HepG2 (cell line): Measurements from ENCODE around the gene ZNF414. TPM values are rescaled to one million over a fixed set of nuclear protein-coding genes. Genes with fewer than 3 reads are reported as not detected.

ENCODE experiments used
- ATF1 ChIP-seq: IDR thresholded peaks from 2 replicates; pipeline ENCODE4 v1.6.1; 2016; ENCODE audit warnings: mild to moderate bottlenecking, control low read depth
- CEBPG ChIP-seq: IDR thresholded peaks from 2 replicates; pipeline ENCODE4 v1.6.1; 2016
- GMEB1 ChIP-seq: sonication (generic); formaldehyde crosslinking; IDR thresholded peaks from 2 replicates; pipeline ENCODE4 v1.5.1; 2020; ENCODE audit warnings: missing genetic modification reagents, mild to moderate bottlenecking, borderline replicate concordance
- HMGXB3 ChIP-seq: sonication (generic); formaldehyde crosslinking; IDR thresholded peaks from 2 replicates; pipeline ENCODE4 v1.4.0; 2020; ENCODE audit warnings: missing genetic modification reagents, borderline replicate concordance
- HNF4G ChIP-seq, 2 experiments: sonication (generic) in 1 of 2; formaldehyde crosslinking in 1 of 2; IDR thresholded peaks; 2 replicates each; pipeline versions ENCODE4 v1.4.0 to v1.6.1; 2011 to 2020; ENCODE audit warnings: borderline replicate concordance in 2 of 2, low read depth in 2 of 2, mild to moderate bottlenecking in 2 of 2, low read length in 1 of 2, missing genetic modification reagents in 1 of 2, moderate library complexity in 1 of 2
- KDM6A ChIP-seq: IDR thresholded peaks from 2 replicates; pipeline ENCODE4 v1.6.1; 2016; ENCODE audit warnings: low read depth
- KLF12 ChIP-seq: sonication (generic); formaldehyde crosslinking; IDR thresholded peaks from 2 replicates; pipeline ENCODE4 v1.4.0; 2020; ENCODE audit warnings: missing genetic modification reagents, borderline replicate concordance
- NR2C2 ChIP-seq: sonication (generic); formaldehyde crosslinking; IDR thresholded peaks from 2 replicates; pipeline ENCODE4 v1.4.0; 2020; ENCODE audit warnings: missing genetic modification reagents, mild to moderate bottlenecking, moderate library complexity, borderline replicate concordance
- RXRB ChIP-seq: IDR thresholded peaks from 2 replicates; pipeline ENCODE4 v1.6.1; 2016; ENCODE audit warnings: borderline replicate concordance, missing genetic modification reagents, missing compliant biosample characterization
- SKI ChIP-seq: fragments of 450-650 bp; IDR thresholded peaks from one replicate; pipeline ENCODE4 v1.6.1; 2018; ENCODE audit warnings: mild to moderate bottlenecking; ENCODE audit not compliant: partially characterized antibody
- SP2 ChIP-seq: sonication (generic); formaldehyde crosslinking; IDR thresholded peaks from 2 replicates; pipeline ENCODE4 v1.5.1; 2020; ENCODE audit warnings: mild to moderate bottlenecking, missing genetic modification reagents
- YY1 ChIP-seq: IDR thresholded peaks from 2 replicates; pipeline ENCODE4 v1.6.1; 2011; ENCODE audit warnings: low read length, low read depth, moderate library complexity, mild to moderate bottlenecking; ENCODE audit not compliant: insufficient read depth, insufficient replicate concordance
- ZBTB3 ChIP-seq: sonication (generic); formaldehyde crosslinking; IDR thresholded peaks from 2 replicates; pipeline ENCODE4 v1.4.0; 2020; ENCODE audit warnings: low read depth, mild to moderate bottlenecking, moderate library complexity, missing genetic modification reagents, borderline replicate concordance
- ZKSCAN8 ChIP-seq: IDR thresholded peaks from 2 replicates; pipeline ENCODE4 v1.6.1; 2016; ENCODE audit warnings: borderline replicate concordance, missing genetic modification reagents, missing compliant biosample characterization
- ZNF234 ChIP-seq: sonication (generic); formaldehyde crosslinking; conservative IDR thresholded peaks from 2 replicates; pipeline ENCODE4 v1.5.1; 2020; ENCODE audit warnings: mild to moderate bottlenecking, missing genetic modification reagents
- ZNF670 ChIP-seq: sonication (generic); formaldehyde crosslinking; IDR thresholded peaks from 2 replicates; pipeline ENCODE4 v1.8.0; 2022; ENCODE audit warnings: mild to moderate bottlenecking, missing genetic modification reagents, borderline replicate concordance
- ZSCAN22 ChIP-seq: sonication (generic); formaldehyde crosslinking; IDR thresholded peaks from 2 replicates; pipeline ENCODE4 v1.4.0; 2020; ENCODE audit warnings: mild to moderate bottlenecking, missing genetic modification reagents
- ZSCAN31 ChIP-seq: sonication (generic); formaldehyde crosslinking; IDR thresholded peaks from 2 replicates; pipeline ENCODE4 v1.5.0; 2020; ENCODE audit warnings: low read depth, mild to moderate bottlenecking, missing genetic modification reagents
- polyA plus RNA-seq, 8 experiments: library from polyadenylated mRNA; depleted of rRNA in 3 of 8; stranded (reverse) in 7 of 8; unstranded in 1 of 8; fragments of >200 nt; fragmentation: Illumina TruSeq in 4 of 8; extraction: Trizol in 4 of 8; gene quantifications; 2 replicates each; pipeline versions ENCODE4 v1.2.1 to v1.2.3, GENCODE V29; 2011 to 2016; ENCODE audit warnings: low read depth in 4 of 8, missing spikeins in 1 of 8, mixed read lengths in 1 of 8; ENCODE audit not compliant: insufficient read depth in 1 of 8
- total RNA-seq, 5 experiments: library from RNA; depleted of rRNA; stranded (reverse); fragments of >200 nt; fragmentation: Illumina TruSeq; extraction: Trizol; gene quantifications; 2 replicates each; pipeline ENCODE4 v1.2.3, GENCODE V29; 2016; ENCODE audit warnings: low read depth in 1 of 5
- TF ChIP-seq, protein P1 (sequence below): IDR thresholded peaks from 2 replicates; pipeline ENCODE4 v1.6.1; 2012; ENCODE audit warnings: low read depth, low read length, improper control_type of control experiment
- TF ChIP-seq, protein P2 (sequence below): sonication (generic); formaldehyde crosslinking; IDR thresholded peaks from 2 replicates; pipeline ENCODE4 v1.8.1; 2022; ENCODE audit warnings: mild to moderate bottlenecking, missing genetic modification reagents

ZNF414 gene
- total and polyA plus RNA-seq, 2 of the 13 experiments (the other 11 are each of a cell fraction or from before 2014, with no cell fraction given) = 2.5 to 4.0 TPM

GRCh38 chr19:8526345-8527091 is 12.6 kb upstream of the ZNF414 start (continued):
- TF ChIP-seq HMGXB3 (CRISPR knock-in tag) (no peak), HNF4G (IDR thresholded peaks at IDR 0.05; ENCODE audit: borderline replicate concordance, low read depth, low read length) (no peak), HNF4G (CRISPR knock-in tag; IDR thresholded peaks at IDR 0.05; ENCODE audit: borderline replicate concordance, low read depth) (no peak), KDM6A (CRISPR knock-in tag) (no peak), ZNF234 (CRISPR knock-in tag) (no peak), ZSCAN22 (CRISPR knock-in tag) (no peak), ATF1 (no peak), ZSCAN31 (CRISPR knock-in tag) (peak; percentile 57; the same call in 1 of the 2 replicates), ZKSCAN8 (CRISPR knock-in tag) (no peak), CEBPG (CRISPR knock-in tag) (no peak), ZNF670 (CRISPR knock-in tag) (no peak), KLF12 (CRISPR knock-in tag) (no peak), YY1 (no peak), ZBTB3 (CRISPR knock-in tag) (no peak), NR2C2 (no peak), GMEB1 (0 out of 2 replicates have a peak, but pooled peaks have one; percentile 14), SP2 (no peak), SKI (no peak), RXRB (CRISPR knock-in tag) (no peak)
- TF ChIP-seq, protein P1, sequence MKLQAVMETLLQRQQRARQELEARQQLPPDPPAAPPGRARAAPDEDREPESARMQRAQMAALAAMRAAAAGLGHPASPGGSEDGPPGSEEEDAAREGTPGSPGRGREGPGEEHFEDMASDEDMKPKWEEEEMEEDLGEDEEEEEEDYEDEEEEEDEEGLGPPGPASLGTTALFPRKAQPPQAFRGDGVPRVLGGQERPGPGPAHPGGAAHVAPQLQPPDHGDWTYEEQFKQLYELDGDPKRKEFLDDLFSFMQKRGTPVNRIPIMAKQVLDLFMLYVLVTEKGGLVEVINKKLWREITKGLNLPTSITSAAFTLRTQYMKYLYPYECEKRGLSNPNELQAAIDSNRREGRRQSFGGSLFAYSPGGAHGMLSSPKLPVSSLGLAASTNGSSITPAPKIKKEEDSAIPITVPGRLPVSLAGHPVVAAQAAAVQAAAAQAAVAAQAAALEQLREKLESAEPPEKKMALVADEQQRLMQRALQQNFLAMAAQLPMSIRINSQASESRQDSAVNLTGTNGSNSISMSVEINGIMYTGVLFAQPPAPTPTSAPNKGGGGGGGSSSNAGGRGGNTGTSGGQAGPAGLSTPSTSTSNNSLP = no peak
- TF ChIP-seq, protein P2, sequence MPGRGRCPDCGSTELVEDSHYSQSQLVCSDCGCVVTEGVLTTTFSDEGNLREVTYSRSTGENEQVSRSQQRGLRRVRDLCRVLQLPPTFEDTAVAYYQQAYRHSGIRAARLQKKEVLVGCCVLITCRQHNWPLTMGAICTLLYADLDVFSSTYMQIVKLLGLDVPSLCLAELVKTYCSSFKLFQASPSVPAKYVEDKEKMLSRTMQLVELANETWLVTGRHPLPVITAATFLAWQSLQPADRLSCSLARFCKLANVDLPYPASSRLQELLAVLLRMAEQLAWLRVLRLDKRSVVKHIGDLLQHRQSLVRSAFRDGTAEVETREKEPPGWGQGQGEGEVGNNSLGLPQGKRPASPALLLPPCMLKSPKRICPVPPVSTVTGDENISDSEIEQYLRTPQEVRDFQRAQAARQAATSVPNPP = no peak
